Measurements from ENCODE around the gene CZIB. TPM values are rescaled to one million over a fixed set of nuclear protein-coding genes. Genes with fewer than 3 reads are reported as not detected.

CZIB gene
- total and polyA plus RNA-seq, 2 experiments from 2014 or later, result 49.7 to 76.6 TPM

- Histone ChIP-seq H3K9me3 (ENCODE audit: low read depth) (no peaks in the 10 kb centered on the region), H3K4me3 (no peak overlapping the region), H3K27me3 (replicated peaks; ENCODE audit: insufficient read depth) (no peaks in the 10 kb centered on the region), H3K79me2 (ENCODE audit: insufficient read depth) (peaks cover 18% of the 10 kb centered on the region), H3K9me2 (ENCODE audit: insufficient read depth) (no peaks in the 10 kb centered on the region), H3K36me3 (ENCODE audit: low read depth) (peaks cover 17% of the 10 kb centered on the region), H3K4me2 (ENCODE audit: unreplicated experiment) (no peak overlapping the region), H3K27ac (no peak overlapping the region), H2AFZ (no peak overlapping the region), H3F3A (ENCODE audit: insufficient read depth) (no peaks in the 10 kb centered on the region), H4K20me1 (ENCODE audit: insufficient read depth) (no peaks in the 10 kb centered on the region), H3K4me1 (ENCODE audit: insufficient read depth) (peaks cover 15% of the 10 kb centered on the region), H3K9ac (no peak overlapping the region)
- TF ChIP-seq EZH2phosphoT487 (IDR thresholded peaks at IDR 0.05; ENCODE audit: insufficient read depth, low read depth), result no peak
- no peak for TF ChIP-seq EZH2 (IDR thresholded peaks at IDR 0.05; ENCODE audit: insufficient read depth, poor library complexity, severe bottlenecking)
- in situ Hi-C loops (cut with MboI), result no loop called here
- WGBS, 2 experiments (ENCODE audit: low coverage in 1 of 2, low lambda C conversion rate in 2 of 2, missing lambda C conversion rate in 2 of 2), result 99 to 100% methylated on average over 7 of the region's 7 CpGs
- DNase-seq, result no peak
Measured at GRCh38 chr1:53218201-53218600, 2.2 kb downstream of the CZIB start.

GRCh38 chr1:53214376-53214940 is 6.0 kb downstream of the CZIB start:
- Histone ChIP-seq H3K4me1 (ENCODE audit: insufficient read depth) (peaks cover 6% of the 10 kb centered on the region), H3K9me2 (ENCODE audit: insufficient read depth) (no peaks in the 10 kb centered on the region), H3K4me3 (no peak overlapping the region), H3K9ac (no peak overlapping the region), H3K4me2 (ENCODE audit: unreplicated experiment) (no peak overlapping the region), H3K79me2 (ENCODE audit: insufficient read depth) (peaks cover 13% of the 10 kb centered on the region), H3K27ac (no peak overlapping the region), H3K9me3 (ENCODE audit: low read depth) (no peaks in the 10 kb centered on the region), H3F3A (ENCODE audit: insufficient read depth) (no peaks in the 10 kb centered on the region), H4K20me1 (ENCODE audit: insufficient read depth) (no peaks in the 10 kb centered on the region), H3K27me3 (replicated peaks; ENCODE audit: insufficient read depth) (no peaks in the 10 kb centered on the region), H2AFZ (no peak overlapping the region), H3K36me3 (ENCODE audit: low read depth) (peaks cover 32% of the 10 kb centered on the region)
- in situ Hi-C loops (cut with MboI), result no loop called here
- no peak for TF ChIP-seq EZH2 (IDR thresholded peaks at IDR 0.05; ENCODE audit: insufficient read depth, poor library complexity, severe bottlenecking)
- no peak for TF ChIP-seq EZH2phosphoT487 (IDR thresholded peaks at IDR 0.05; ENCODE audit: insufficient read depth, low read depth)
- no peak for DNase-seq
- 72 to 80% methylated on average over 5 of the region's 5 CpGs for WGBS, 2 experiments (ENCODE audit: low coverage in 1 of 2, low lambda C conversion rate in 2 of 2, missing lambda C conversion rate in 2 of 2)

GRCh38 chr1:53210954-53211353 is 9.5 kb downstream of the CZIB start:
- TF ChIP-seq EZH2phosphoT487 (IDR thresholded peaks at IDR 0.05; ENCODE audit: insufficient read depth, low read depth) (no peak), EZH2 (IDR thresholded peaks at IDR 0.05; ENCODE audit: insufficient read depth, poor library complexity, severe bottlenecking) (no peak)
- no peak for DNase-seq
- H3F3A ChIP-seq (ENCODE audit: insufficient read depth), result 0 out of 2 replicates have a peak, but pooled peaks cover 4% of the 10 kb centered on the region
- H3K36me3 ChIP-seq (ENCODE audit: low read depth), result peaks cover 38% of the 10 kb centered on the region
- no peaks in the 10 kb centered on the region for H3K4me1 ChIP-seq (ENCODE audit: insufficient read depth)
- H3K4me2 ChIP-seq (ENCODE audit: unreplicated experiment), result no peak overlapping the region
- H3K79me2 ChIP-seq (ENCODE audit: insufficient read depth), result 0 out of 2 replicates have a peak, but pooled peaks cover 3% of the 10 kb centered on the region
- no peak overlapping the region for H3K27ac ChIP-seq
- 94 to 96% methylated on average over 11 of the region's 11 CpGs for WGBS, 2 experiments (ENCODE audit: low coverage in 1 of 2, low lambda C conversion rate in 2 of 2, missing lambda C conversion rate in 2 of 2)
- H3K9ac ChIP-seq, result no peak overlapping the region
- H3K27me3 ChIP-seq (replicated peaks; ENCODE audit: insufficient read depth), result no peaks in the 10 kb centered on the region
- in situ Hi-C loops (cut with MboI), result no loop called here
- H2AFZ ChIP-seq, result no peak overlapping the region
- H3K9me3 ChIP-seq (ENCODE audit: low read depth), result no peaks in the 10 kb centered on the region
- no peak overlapping the region for H3K4me3 ChIP-seq
- no peaks in the 10 kb centered on the region for H4K20me1 ChIP-seq (ENCODE audit: insufficient read depth)
- no peaks in the 10 kb centered on the region for H3K9me2 ChIP-seq (ENCODE audit: insufficient read depth)

GRCh38 chr1:53210352-53210751 is 10.1 kb downstream of the CZIB start:
- 94 to 96% methylated on average over 7 of the region's 7 CpGs for WGBS, 2 experiments (ENCODE audit: low coverage in 1 of 2, low lambda C conversion rate in 2 of 2, missing lambda C conversion rate in 2 of 2)
- in situ Hi-C loops (cut with MboI), result no loop called here
- H3K27me3 ChIP-seq (replicated peaks; ENCODE audit: insufficient read depth), result no peaks in the 10 kb centered on the region
- H3K9ac ChIP-seq, result no peak overlapping the region
- TF ChIP-seq EZH2phosphoT487 (IDR thresholded peaks at IDR 0.05; ENCODE audit: insufficient read depth, low read depth) (no peak), EZH2 (IDR thresholded peaks at IDR 0.05; ENCODE audit: insufficient read depth, poor library complexity, severe bottlenecking) (no peak)
- H3K9me2 ChIP-seq (ENCODE audit: insufficient read depth), result no peaks in the 10 kb centered on the region
- H3K79me2 ChIP-seq (ENCODE audit: insufficient read depth), result peaks cover 8% of the 10 kb centered on the region; the same call in 1 of the 2 replicates
- no peak overlapping the region for H2AFZ ChIP-seq
- no peak overlapping the region for H3K4me2 ChIP-seq (ENCODE audit: unreplicated experiment)
- no peak overlapping the region for H3K27ac ChIP-seq
- DNase-seq, result no peak
- peaks cover 38% of the 10 kb centered on the region for H3K36me3 ChIP-seq (ENCODE audit: low read depth)
- 0 out of 2 replicates have a peak, but pooled peaks cover 4% of the 10 kb centered on the region for H3F3A ChIP-seq (ENCODE audit: insufficient read depth)
- H3K9me3 ChIP-seq (ENCODE audit: low read depth), result no peaks in the 10 kb centered on the region
- H4K20me1 ChIP-seq (ENCODE audit: insufficient read depth), result no peaks in the 10 kb centered on the region
- no peaks in the 10 kb centered on the region for H3K4me1 ChIP-seq (ENCODE audit: insufficient read depth)
- H3K4me3 ChIP-seq, result no peak overlapping the region
